Neural crest cell (in vitro differentiated cells): ENCODE data around the gene N4BP2L2. TPM values are rescaled to one million over a fixed set of nuclear protein-coding genes. Genes with fewer than 3 reads are reported as not detected.

Experiments
- DNase-seq: peaks from one replicate; pipeline ENCODE4 v3.0.0; 2021; ENCODE audit warnings: low read depth, mixed read lengths, low spot score
- H3K27ac Mint-ChIP-seq: one replicate; pipeline ENCODE4 v1.8.0; 2021; ENCODE audit warnings: mild to moderate bottlenecking, mixed read lengths; ENCODE audit not compliant: unreplicated experiment
- H3K27me3 Mint-ChIP-seq: 2 replicates; pipeline ENCODE4 v1.8.0; 2021; ENCODE audit warnings: low read depth, mild to moderate bottlenecking, mixed read lengths
- H3K36me3 Mint-ChIP-seq: 2 replicates; pipeline ENCODE4 v1.8.0; 2021; ENCODE audit warnings: low read depth, mild to moderate bottlenecking, mixed read lengths
- H3K4me1 Mint-ChIP-seq: 2 replicates; pipeline ENCODE4 v1.8.0; 2021; ENCODE audit warnings: mixed read lengths
- H3K4me3 Mint-ChIP-seq: one replicate; pipeline ENCODE4 v1.8.0; 2021; ENCODE audit warnings: mild to moderate bottlenecking, mixed read lengths
- H3K9me3 Mint-ChIP-seq: 2 replicates; pipeline ENCODE4 v1.8.0; 2021; ENCODE audit warnings: mixed read lengths
- CTCF ChIP-seq: fragments of 200-600 bp; sonication (generic); conservative IDR thresholded peaks from 2 replicates; pipeline ENCODE4 v1.5.0; 2021; ENCODE audit warnings: antibody characterized with exemption, mild to moderate bottlenecking
- total RNA-seq: library from RNA; stranded (reverse); gene quantifications from 2 replicates; pipeline ENCODE4 v1.2.1, GENCODE V29; 2021

N4BP2L2 gene
- total RNA-seq, 1 donor from 2014 or later = 81.1 TPM

- peak overlapping the region; percentile 98 for H3K27ac Mint-ChIP-seq
- H3K9me3 Mint-ChIP-seq = no peaks in the 10 kb centered on the region
- no peaks in the 10 kb centered on the region for H3K27me3 Mint-ChIP-seq
- peak; percentile 14 for DNase-seq
- peak overlapping the region; percentile 99 for H3K4me3 Mint-ChIP-seq
- TF ChIP-seq CTCF = no peak
- peaks cover 22% of the 10 kb centered on the region for H3K36me3 Mint-ChIP-seq
- peaks cover 31% of the 10 kb centered on the region for H3K4me1 Mint-ChIP-seq
Observed at GRCh38 chr13:32538143-32538620, 413 bp downstream of the N4BP2L2 start.

- H3K4me1 Mint-ChIP-seq = peaks cover 31% of the 10 kb centered on the region
- peak overlapping the region; percentile 98 for H3K27ac Mint-ChIP-seq
- no peaks in the 10 kb centered on the region for H3K9me3 Mint-ChIP-seq
- H3K4me3 Mint-ChIP-seq = peak overlapping the region; percentile 99
- no peaks in the 10 kb centered on the region for H3K27me3 Mint-ChIP-seq
- DNase-seq = peak; percentile 5
- TF ChIP-seq CTCF = no peak
- H3K36me3 Mint-ChIP-seq = peaks cover 22% of the 10 kb centered on the region
Observed at GRCh38 chr13:32537580-32538142, 934 bp downstream of the N4BP2L2 start.

- Mint-ChIP-seq H3K9me3 (no peaks in the 10 kb centered on the region), H3K27ac (no peak overlapping the region), H3K36me3 (peaks cover 26% of the 10 kb centered on the region), H3K4me1 (peaks cover 47% of the 10 kb centered on the region), H3K4me3 (peak overlapping the region; percentile 40), H3K27me3 (no peaks in the 10 kb centered on the region)
- no peak for DNase-seq
- TF ChIP-seq CTCF = no peak
Observed at GRCh38 chr13:32535748-32536147, 2.8 kb downstream of the N4BP2L2 start.

GRCh38 chr13:32535115-32535514, 3.5 kb downstream of the N4BP2L2 start:
- Mint-ChIP-seq H3K36me3 (peaks cover 26% of the 10 kb centered on the region), H3K27ac (no peak overlapping the region), H3K9me3 (no peaks in the 10 kb centered on the region), H3K27me3 (no peaks in the 10 kb centered on the region), H3K4me1 (peaks cover 47% of the 10 kb centered on the region), H3K4me3 (peak overlapping the region; percentile 33)
- DNase-seq = no peak
- no peak for TF ChIP-seq CTCF

- no peak overlapping the region for H3K4me3 Mint-ChIP-seq
- no peak overlapping the region for H3K27ac Mint-ChIP-seq
- H3K36me3 Mint-ChIP-seq = peaks cover 16% of the 10 kb centered on the region
- DNase-seq = no peak
- no peaks in the 10 kb centered on the region for H3K27me3 Mint-ChIP-seq
- no peaks in the 10 kb centered on the region for H3K9me3 Mint-ChIP-seq
- peaks cover 30% of the 10 kb centered on the region for H3K4me1 Mint-ChIP-seq
- TF ChIP-seq CTCF = no peak
Observed at GRCh38 chr13:32530841-32531253, 7.7 kb downstream of the N4BP2L2 start.
